Left forelimb (tissue), 1 donor: ENCODE results near the gene FOXN1.

ENCODE experiments used
- DNase-seq: peaks from one replicate; pipeline ENCODE4 v3.0.0-alpha.2; 2018; ENCODE audit warnings: low spot score

The FOXN1 gene

DNA sequence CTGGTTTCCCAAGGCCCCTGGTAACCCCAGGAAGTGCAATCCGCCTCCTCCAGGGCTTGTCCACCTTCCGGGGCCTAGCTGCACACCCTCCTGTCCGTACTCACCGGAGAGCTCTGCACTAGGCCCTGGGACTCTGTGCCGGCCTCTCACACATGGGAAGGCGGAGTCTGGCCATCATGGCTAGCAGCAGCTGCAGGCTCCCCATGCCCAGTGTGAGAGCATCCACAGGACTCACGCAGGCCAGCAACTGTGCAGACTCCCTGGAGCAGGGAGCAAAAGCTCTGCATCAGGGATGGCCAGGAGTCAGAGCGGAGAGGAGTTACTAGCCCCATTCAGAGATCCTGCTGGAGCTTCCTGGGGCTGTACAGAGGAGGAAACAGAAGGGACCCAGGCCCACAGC lies 20.2 kb downstream of the FOXN1 start:
- DNase-seq: no peak

DNA sequence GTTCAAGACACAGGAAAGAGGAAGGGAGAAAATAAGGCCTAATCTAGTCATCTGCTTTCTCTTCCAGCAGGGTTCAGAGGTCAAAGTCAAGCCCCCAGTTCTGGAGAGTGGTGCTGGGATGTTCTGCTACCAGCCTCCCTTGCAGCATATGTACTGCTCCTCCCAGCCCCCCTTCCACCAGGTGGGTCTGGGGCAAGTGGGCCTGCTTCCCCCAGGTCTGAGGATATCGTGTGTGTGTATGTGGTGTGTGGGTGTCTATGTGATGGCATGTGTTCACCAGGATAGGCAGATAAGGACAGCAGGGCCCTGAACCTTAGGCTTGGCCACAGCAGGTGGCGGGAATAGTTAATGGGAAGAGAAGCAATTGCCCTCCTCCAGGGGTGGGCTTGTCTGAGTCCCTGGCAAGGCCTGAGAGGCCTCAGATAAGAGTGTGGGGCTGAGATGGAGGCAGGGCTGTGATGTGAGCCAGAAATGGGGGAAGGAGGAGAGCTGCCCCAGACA lies 21.1 kb downstream of the FOXN1 start:
- no peak for DNase-seq

GRCh38 chr17:28527859-28528258 lies 21.7 kb downstream of the FOXN1 start:
- no peak for DNase-seq

DNA sequence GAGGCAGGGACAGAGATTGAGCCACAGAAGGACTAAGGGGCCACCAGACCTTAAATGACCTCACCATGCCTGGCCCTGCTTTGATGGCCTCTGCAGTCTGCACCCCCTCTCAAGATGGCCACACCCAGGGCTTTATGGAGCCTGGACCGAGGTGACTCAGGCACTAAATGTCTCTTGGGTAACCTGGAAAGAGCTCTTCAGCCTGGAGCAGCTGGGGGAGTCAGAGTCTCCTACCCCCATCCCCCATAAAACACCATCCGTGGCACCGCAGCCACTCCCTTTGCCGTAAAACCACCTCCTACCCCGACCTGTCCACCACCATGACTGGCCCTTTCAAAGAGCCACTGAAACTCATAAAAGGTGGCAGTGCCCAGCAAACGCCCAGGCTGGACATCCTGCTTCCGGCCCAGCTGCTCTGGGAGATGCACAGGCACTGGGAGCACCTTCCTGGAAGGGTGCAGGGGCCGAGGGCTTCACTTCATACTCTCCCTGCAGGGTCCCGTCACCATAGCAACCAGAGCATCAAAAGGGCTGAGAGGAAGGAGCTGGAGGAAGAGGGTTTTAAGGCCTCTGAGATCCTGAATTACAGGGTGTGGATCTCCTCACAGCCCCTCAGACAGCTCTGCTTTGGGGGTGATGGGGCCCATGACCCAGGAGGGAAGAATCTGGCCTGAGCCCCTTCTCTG lies 22.3 kb downstream of the FOXN1 start:
- DNase-seq: no peak

DNA sequence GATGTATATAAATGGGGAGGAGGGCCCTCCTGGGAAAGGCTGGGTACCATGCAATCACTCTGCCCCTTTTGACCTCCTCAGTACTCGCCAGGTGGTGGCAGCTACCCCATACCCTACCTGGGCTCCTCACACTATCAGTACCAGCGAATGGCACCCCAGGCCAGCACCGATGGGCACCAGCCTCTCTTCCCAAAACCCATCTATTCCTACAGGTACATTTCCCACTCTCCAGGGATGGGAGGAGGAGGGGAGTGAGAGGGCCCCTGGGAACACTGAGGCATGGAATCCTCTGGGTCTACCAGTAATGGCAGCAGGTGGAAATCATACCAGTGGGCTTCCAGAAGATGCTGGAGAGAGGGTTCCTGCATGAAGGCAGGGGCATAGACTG lies 22.9 kb downstream of the FOXN1 start:
- DNase-seq: no peak

DNA sequence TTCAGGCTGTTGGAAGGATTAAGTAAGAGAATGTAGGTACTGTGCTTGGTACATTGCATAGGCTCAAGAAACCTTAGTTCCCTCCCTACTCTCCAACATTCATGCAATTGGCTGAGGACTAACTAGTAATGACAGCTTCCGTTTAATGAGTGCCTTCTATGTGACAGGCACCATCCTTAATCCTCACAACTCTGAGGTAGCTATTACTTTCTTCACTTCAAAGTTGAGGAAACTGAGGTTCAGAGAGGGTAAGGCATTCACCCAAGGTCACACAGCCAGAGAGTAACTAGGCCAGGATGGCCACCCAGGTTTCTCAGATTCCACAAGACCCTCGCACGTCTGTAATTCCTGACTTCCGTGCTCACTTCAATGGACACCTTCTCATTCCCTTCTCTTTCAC lies 24.1 kb downstream of the FOXN1 start:
- DNase-seq: no peak

- DNase-seq: no peak
Measured at GRCh38 chr17:28530926-28531325, 24.8 kb downstream of the FOXN1 start.

DNA sequence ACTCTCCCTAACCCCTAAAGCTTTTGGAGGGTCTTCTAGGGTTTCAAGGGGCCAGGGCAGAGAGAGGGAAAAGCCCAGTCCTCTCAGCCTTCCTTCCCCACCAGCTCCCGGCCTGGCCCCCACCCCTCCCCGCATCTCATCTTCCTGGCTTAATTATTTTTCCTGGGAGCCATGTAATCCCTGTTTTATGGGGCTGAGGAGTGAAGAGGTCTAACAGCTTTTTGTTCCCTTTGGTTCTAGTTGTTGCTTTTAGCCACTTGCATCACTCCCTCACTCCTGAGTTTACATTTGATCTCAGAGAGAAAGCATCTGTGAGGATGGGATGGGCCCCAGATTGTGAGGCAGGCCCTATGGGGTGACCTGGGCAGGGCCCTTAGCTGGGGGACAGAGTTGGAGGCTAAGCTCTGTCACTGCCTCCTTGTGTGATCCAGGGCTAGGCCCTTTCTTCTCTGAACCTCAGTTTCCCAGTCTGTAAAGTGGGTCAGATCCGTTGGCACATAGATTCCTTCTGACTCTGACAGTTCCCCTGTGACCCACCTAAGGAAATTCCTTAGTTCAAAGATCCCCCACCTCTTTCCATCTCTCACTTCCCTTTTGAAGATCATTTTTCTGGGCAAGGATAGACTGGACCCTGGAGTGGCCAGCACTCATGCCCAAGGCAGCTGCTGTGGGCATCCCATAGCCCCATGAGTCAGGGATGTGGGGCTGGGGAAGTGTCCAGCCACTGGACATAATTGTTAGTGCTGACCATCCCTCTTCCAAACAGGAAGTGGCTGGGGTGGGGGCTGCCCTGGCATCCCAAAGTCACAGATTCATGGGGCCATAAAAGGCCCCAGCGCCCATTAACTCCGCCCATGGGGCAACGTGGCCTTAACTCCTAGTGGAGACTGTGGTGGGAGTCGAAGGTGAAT lies 26.2 kb downstream of the FOXN1 start:
- DNase-seq: no peak

- no peak for DNase-seq
Measured at GRCh38 chr17:28533091-28533807, 27.1 kb downstream of the FOXN1 start.

- no peak for DNase-seq
Measured at GRCh38 chr17:28534740-28535375, 28.7 kb downstream of the FOXN1 start.

DNA sequence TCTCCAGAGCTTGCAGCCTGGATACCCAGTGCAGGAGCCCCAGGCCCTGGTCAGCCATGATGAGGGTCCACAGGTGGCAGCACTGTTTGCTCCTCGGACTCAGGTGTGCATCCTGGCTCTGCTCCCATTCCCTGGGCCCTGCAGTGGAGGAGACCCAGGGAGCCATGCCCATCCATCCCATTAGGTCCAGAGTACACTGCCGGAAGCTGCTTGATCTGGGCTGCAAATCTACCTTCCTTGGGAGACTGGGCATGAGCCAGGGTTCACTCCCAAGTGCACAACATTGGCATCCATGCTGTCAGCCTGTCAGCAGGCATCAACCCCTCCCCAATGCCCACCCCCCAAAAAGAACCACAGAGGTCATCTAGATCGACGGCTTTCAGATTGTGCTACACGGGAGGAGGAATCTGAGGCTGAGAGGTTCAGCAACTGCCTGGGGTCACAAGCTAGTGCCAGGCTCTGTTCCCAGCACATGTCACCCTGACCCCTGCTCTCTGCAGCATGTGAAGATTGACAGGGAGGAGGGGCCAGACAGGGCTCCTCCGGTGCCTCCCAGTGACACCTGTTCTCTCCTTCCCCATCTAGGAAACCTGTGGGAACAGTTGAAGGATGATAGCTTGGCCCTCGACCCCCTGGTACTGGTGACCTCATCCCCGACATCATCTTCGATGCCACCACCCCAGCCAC lies 30.5 kb downstream of the FOXN1 start:
- no peak for DNase-seq

GRCh38 chr17:28537219-28537610 lies 31.1 kb downstream of the FOXN1 start:
- no peak for DNase-seq

- DNase-seq: no peak
Measured at GRCh38 chr17:28538296-28538895, 32.2 kb downstream of the FOXN1 start.

DNA sequence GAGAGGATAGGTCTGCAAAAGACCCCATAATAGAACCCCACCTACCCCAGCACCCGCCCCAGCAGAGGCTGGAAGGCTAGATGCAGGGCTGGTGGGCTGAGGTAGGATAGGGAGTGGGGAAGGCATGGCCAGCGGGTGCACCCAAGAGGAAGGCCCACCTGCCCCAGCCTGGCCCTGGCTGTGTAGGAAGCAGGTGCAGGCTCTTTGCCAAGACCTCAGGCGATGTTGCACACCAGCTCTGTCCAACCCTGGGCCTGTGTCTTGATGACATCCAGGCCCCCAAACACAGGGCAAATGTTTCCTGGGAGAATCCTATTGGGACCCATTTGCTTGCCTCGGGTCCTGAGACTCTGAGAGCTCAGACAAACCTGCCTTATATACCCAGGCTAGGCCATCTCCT lies 34.1 kb downstream of the FOXN1 start:
- DNase-seq: no peak

DNA sequence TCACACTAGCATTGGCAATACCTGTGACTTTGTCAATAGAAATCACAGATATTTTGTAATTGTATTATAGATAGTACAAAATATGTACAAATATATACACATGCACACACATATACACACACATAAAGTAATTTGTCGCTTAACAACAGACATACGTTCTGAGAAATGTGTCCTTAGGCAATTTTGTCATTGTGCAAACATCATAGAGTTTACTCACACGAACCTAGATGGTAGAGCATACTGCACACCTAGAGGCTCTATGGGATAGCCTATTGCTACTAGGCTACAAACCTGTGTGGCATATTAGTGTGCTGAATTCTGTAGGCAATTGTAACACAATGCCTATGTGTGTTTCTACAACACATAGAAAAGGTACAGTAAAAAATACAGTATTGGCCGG lies 35.3 kb downstream of the FOXN1 start:
- DNase-seq: no peak

- DNase-seq: no peak
Measured at GRCh38 chr17:28544402-28545140, 38.4 kb downstream of the FOXN1 start.

DNA sequence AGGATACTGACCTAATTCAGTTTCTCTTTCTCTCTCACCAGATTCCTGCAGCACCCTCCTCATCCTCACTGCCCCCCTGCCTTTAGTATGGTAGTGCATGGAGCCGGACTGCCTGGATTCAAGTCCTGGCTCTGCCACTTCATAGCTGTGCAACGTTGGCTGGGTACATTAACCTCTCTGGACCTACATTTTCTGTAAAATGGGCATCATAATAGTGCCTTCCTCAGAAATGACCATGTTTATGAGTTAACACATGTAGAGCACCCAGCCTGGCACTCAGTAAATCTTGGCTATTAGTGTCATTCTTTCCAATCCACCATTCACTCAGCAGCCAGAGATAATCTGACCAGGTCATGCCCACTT lies 39.0 kb downstream of the FOXN1 start:
- DNase-seq: no peak

DNA sequence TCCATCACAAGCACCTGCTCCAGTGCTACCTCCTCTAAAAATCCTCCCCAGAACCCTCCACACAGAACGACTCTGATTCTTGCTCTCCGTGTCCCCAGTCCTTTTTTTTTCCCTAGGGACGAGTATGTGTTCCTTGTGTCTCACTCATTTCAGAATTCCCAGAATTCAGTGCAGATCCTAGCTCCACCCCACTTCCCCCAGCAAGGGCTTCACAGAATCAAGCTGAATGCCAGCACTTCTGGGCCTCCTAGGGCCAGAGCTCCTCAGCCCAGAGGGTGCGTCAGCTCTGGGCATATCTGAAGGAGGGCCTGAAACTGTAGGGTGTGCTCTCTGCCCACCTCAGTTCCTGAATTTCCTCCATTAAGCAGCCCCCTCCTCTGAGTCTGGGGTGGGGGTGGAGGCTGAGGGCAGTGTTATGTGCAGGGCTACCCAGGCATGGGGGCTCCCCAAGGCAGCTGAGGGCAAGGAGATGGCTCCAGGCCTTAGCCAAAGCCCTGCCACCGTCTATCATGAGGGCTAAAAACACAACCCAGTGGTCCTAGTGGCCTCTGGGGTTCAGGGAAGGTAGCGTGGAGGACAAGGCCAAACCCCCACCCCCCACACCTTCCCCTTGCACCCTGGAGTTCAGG lies 39.8 kb downstream of the FOXN1 start:
- DNase-seq: no peak

GRCh38 chr17:28547096-28547622 lies 41.0 kb downstream of the FOXN1 start:
- DNase-seq: no peak
